Omental fat pad (tissue), 4 donors: ENCODE data around the gene LDLRAD3. TPM values are rescaled to one million over a fixed set of nuclear protein-coding genes. Genes with fewer than 3 reads are reported as not detected.

Experiments used
- ATAC-seq: fragments of 150-250 bp; one replicate; pipeline ENCODE4 v1.9.1; 2016; ENCODE audit warnings: mild to moderate bottlenecking, moderate library complexity; ENCODE audit not compliant: low FRiP score
- DNase-seq: peaks from one replicate; pipeline ENCODE4 v3.0.0-alpha.2; 2019; ENCODE audit warnings: low spot score
- CTCF ChIP-seq, 3 donors: fragments of 450-650 bp; IDR thresholded peaks; one replicate each; pipeline ENCODE4 v1.5.1; 2016 to 2017; ENCODE audit warnings: antibody characterized with exemption in 3 of 3, mild to moderate bottlenecking in 3 of 3, moderate library complexity in 2 of 3
- total RNA-seq, 4 donors: library from RNA; depleted of rRNA; stranded (reverse); fragments of >200 nt; gene quantifications; one replicate each; pipeline ENCODE4 v1.1.0, GENCODE V29; 2016

The LDLRAD3 gene
- total RNA-seq, 4 donors from 2014 or later: 15.6 to 70.2 (median 25.7) TPM

GRCh38 chr11:35943309-35943708, 553 bp upstream of the LDLRAD3 start:
- ATAC-seq: no peak
- TF ChIP-seq CTCF (IDR thresholded peaks at IDR 0.05): no peak
- DNase-seq: no peak

GRCh38 chr11:35944503-35945136, 758 bp downstream of the LDLRAD3 start:
- TF ChIP-seq CTCF (IDR thresholded peaks at IDR 0.05): no peak
- DNase-seq: no peak
- ATAC-seq: no peak

- ATAC-seq: no peak
- no peak for TF ChIP-seq CTCF (IDR thresholded peaks at IDR 0.05)
- DNase-seq: no peak
Measured at GRCh38 chr11:35945137-35945518, 1.3 kb downstream of the LDLRAD3 start.

GRCh38 chr11:35946766-35947165, 2.9 kb downstream of the LDLRAD3 start:
- TF ChIP-seq CTCF (IDR thresholded peaks at IDR 0.05): no peak
- no peak for ATAC-seq

GRCh38 chr11:35947437-35947836, 3.6 kb downstream of the LDLRAD3 start:
- TF ChIP-seq CTCF (IDR thresholded peaks at IDR 0.05): no peak
- DNase-seq (no peak), ATAC-seq (no peak)

More at GRCh38 chr11:35946766-35947165, 2.9 kb downstream of the LDLRAD3 start:
- DNase-seq: no peak

GRCh38 chr11:35949242-35949641, 5.4 kb downstream of the LDLRAD3 start:
- no peak for ATAC-seq
- DNase-seq: no peak

More at GRCh38 chr11:35949242-35949641, 5.4 kb downstream of the LDLRAD3 start:
- no peak for TF ChIP-seq CTCF (IDR thresholded peaks at IDR 0.05)
